B cell (primary cell): ENCODE results near the gene RMP24.

Source experiments
- CTCF ChIP-seq: fragments of 200-600 bp; IDR thresholded peaks from one replicate; pipeline ENCODE4 v1.8.0; 2022; ENCODE audit warnings: antibody characterized with exemption, mild to moderate bottlenecking
- EZH2 ChIP-seq: IDR thresholded peaks from 2 replicates; pipeline ENCODE4 v1.6.1; 2012; ENCODE audit warnings: borderline replicate concordance, low read depth, mild to moderate bottlenecking, moderate library complexity, low read length; ENCODE audit not compliant: insufficient read depth, poor library complexity, severe bottlenecking

DNA sequence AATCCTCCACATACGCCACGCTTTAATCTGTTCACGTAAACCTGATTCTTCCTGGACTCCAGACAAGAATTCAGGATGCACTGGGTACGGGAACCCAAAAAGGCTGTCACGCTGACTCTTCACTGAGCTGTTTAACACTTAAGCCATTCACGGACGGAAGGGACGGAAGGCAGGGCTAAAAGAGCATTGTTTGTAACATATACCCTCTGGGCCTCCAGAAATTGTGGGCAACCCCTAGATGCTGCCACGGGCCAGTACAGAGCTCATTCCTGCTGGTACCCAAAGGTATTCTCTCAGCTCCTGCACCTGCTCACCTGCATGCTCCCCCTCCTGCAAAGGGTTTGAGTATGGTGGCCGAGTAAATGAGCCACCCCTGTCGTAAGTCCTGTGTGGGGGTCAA, 45.6 kb upstream of the RMP24 start:
- no peak for TF ChIP-seq CTCF
- no peak for TF ChIP-seq EZH2
